ENCODE measurements around the gene SLC37A3.

- TF ChIP-seq CTCF (IDR thresholded peaks at IDR 0.05) = no peak
- no peak for TF ChIP-seq POLR2A (IDR thresholded peaks at IDR 0.05)
Measured at GRCh38 chr7:140433396-140433795, 35.1 kb upstream of the SLC37A3 start.
